HL-60 (cell line): ENCODE data around the gene NCOR1.

ENCODE experiments used
- DNase-seq, 2 experiments: peaks; one replicate each; pipeline ENCODE4 v3.0.0-alpha.2; 2010 to 2020; ENCODE audit warnings: low read depth in 1 of 2, low spot score in 1 of 2
- H3K27ac ChIP-seq: fragments of 250-450 bp; sonication (Bioruptor Pico); replicated peaks from 2 replicates; pipeline ENCODE4 v1.5.1; 2020; ENCODE audit warnings: mild to moderate bottlenecking, moderate library complexity
- H3K27me3 ChIP-seq: fragments of 250-450 bp; sonication (Bioruptor Pico); 2 replicates; pipeline ENCODE4 v1.5.1; 2021; ENCODE audit warnings: mild to moderate bottlenecking, moderate library complexity; ENCODE audit not compliant: insufficient read depth, poor library complexity, severe bottlenecking
- H3K4me3 ChIP-seq: replicated peaks from 2 replicates; pipeline ENCODE4 v1.5.1; 2011; ENCODE audit warnings: mild to moderate bottlenecking, control low read depth, low read length; ENCODE audit not compliant: insufficient read depth
- GABPA ChIP-seq: IDR thresholded peaks from 2 replicates; pipeline ENCODE4 v1.6.1; 2012; ENCODE audit warnings: low read depth
- POLR2AphosphoS5 ChIP-seq: IDR thresholded peaks from 2 replicates; pipeline ENCODE4 v1.6.1; 2012; ENCODE audit warnings: low read depth
- SPI1 ChIP-seq: IDR thresholded peaks from 2 replicates; pipeline ENCODE4 v1.6.1; 2012; ENCODE audit warnings: low read depth, mild to moderate bottlenecking, borderline replicate concordance
- TF ChIP-seq, protein P1 (sequence below): IDR thresholded peaks from one replicate; pipeline ENCODE4 v1.5.1; 2011; ENCODE audit warnings: low read length, control low read depth, inconsistent platforms; ENCODE audit not compliant: insufficient read depth
- TF ChIP-seq, protein P2 (sequence below): IDR thresholded peaks from 2 replicates; pipeline ENCODE4 v1.6.1; 2012; ENCODE audit warnings: low read depth; ENCODE audit not compliant: insufficient replicate concordance

NCOR1 gene

DNA sequence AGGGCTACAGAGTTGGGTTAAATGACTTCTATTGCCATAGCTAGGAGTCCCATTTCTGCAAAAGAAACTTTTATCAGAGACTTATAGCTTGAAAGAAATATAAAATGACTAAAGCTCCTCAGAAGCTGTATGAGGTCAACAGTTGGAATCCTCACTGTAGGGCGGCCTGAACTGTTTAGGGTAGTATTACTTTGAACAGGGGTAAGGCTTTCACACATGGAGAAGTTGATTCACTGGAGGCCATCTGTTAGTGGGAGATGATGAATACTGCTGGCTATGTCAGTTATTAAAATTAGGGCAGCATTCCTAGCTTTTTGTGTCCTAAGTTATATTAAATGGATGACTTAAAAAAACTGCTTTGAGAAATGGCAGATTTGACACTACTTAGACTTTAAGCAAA, 209.7 kb downstream of the NCOR1 start:
- TF ChIP-seq, protein P1, sequence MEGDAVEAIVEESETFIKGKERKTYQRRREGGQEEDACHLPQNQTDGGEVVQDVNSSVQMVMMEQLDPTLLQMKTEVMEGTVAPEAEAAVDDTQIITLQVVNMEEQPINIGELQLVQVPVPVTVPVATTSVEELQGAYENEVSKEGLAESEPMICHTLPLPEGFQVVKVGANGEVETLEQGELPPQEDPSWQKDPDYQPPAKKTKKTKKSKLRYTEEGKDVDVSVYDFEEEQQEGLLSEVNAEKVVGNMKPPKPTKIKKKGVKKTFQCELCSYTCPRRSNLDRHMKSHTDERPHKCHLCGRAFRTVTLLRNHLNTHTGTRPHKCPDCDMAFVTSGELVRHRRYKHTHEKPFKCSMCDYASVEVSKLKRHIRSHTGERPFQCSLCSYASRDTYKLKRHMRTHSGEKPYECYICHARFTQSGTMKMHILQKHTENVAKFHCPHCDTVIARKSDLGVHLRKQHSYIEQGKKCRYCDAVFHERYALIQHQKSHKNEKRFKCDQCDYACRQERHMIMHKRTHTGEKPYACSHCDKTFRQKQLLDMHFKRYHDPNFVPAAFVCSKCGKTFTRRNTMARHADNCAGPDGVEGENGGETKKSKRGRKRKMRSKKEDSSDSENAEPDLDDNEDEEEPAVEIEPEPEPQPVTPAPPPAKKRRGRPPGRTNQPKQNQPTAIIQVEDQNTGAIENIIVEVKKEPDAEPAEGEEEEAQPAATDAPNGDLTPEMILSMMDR: no peak
- TF ChIP-seq, protein P2, sequence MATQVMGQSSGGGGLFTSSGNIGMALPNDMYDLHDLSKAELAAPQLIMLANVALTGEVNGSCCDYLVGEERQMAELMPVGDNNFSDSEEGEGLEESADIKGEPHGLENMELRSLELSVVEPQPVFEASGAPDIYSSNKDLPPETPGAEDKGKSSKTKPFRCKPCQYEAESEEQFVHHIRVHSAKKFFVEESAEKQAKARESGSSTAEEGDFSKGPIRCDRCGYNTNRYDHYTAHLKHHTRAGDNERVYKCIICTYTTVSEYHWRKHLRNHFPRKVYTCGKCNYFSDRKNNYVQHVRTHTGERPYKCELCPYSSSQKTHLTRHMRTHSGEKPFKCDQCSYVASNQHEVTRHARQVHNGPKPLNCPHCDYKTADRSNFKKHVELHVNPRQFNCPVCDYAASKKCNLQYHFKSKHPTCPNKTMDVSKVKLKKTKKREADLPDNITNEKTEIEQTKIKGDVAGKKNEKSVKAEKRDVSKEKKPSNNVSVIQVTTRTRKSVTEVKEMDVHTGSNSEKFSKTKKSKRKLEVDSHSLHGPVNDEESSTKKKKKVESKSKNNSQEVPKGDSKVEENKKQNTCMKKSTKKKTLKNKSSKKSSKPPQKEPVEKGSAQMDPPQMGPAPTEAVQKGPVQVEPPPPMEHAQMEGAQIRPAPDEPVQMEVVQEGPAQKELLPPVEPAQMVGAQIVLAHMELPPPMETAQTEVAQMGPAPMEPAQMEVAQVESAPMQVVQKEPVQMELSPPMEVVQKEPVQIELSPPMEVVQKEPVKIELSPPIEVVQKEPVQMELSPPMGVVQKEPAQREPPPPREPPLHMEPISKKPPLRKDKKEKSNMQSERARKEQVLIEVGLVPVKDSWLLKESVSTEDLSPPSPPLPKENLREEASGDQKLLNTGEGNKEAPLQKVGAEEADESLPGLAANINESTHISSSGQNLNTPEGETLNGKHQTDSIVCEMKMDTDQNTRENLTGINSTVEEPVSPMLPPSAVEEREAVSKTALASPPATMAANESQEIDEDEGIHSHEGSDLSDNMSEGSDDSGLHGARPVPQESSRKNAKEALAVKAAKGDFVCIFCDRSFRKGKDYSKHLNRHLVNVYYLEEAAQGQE: no peak
- TF ChIP-seq GABPA (no peak), SPI1 (no peak), POLR2AphosphoS5 (no peak)
- no peak overlapping the region for H3K4me3 ChIP-seq
- no peak for DNase-seq

DNA sequence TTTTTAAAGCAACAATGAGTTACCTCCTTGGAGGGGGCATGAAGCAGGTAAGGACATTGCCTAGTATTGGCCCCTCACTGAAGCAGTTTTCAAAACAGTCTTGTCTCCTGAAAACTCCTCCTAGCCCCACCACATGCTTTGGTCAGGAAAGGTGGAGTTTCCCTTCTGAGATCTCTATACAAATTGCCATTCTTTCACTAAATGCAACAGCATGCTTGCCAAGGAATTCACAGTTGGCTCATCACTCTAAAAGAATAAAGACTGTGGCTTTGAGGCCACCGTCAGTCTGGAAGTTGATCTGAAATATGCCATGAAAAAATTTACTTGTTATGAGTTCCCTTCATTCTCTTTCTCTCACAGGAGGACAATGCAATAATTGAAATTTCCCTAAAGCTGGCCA, 211.5 kb downstream of the NCOR1 start:
- Histone ChIP-seq H3K27ac (no peak overlapping the region), H3K4me3 (no peak overlapping the region), H3K27me3 (no peaks in the 10 kb centered on the region)
- TF ChIP-seq, protein P2: no peak
- TF ChIP-seq GABPA (no peak), POLR2AphosphoS5 (no peak), SPI1 (no peak)
- TF ChIP-seq, protein P1: no peak
- no peak for DNase-seq

More for the DNA sequence above, 209.7 kb downstream of the NCOR1 start:
- Histone ChIP-seq H3K27ac (no peak overlapping the region), H3K27me3 (no peaks in the 10 kb centered on the region)

GRCh38 chr17:16002708-16003260, 212.6 kb downstream of the NCOR1 start:
- no peak for DNase-seq
- TF ChIP-seq SPI1 (no peak), POLR2AphosphoS5 (no peak), GABPA (no peak)
- TF ChIP-seq, protein P2: no peak
- TF ChIP-seq, protein P1: no peak
- Histone ChIP-seq H3K4me3 (no peak overlapping the region), H3K27me3 (no peaks in the 10 kb centered on the region), H3K27ac (no peak overlapping the region)
